H9 (cell line): ENCODE data around the gene PTPRB. TPM values are rescaled to one million over a fixed set of nuclear protein-coding genes. Genes with fewer than 3 reads are reported as not detected.
A peak's percentile ranks its signal among the peaks of the same experiment; 100 is the strongest.

Source experiments
- DNase-seq: peaks from one replicate; pipeline ENCODE4 v3.0.0-alpha.2; 2017
- H2AFZ ChIP-seq: one replicate; pipeline ENCODE4 v1.6.1; 2013; ENCODE audit warnings: mild to moderate bottlenecking, low read length, control low read depth, moderate library complexity
- H2AK5ac ChIP-seq: 2 replicates; pipeline ENCODE4 v1.6.1; 2013; ENCODE audit warnings: low read length, control low read depth, mixed read lengths; ENCODE audit not compliant: insufficient read length
- H2BK120ac ChIP-seq: one replicate; pipeline ENCODE4 v1.6.1; 2013; ENCODE audit warnings: low read depth, mild to moderate bottlenecking, low read length, control low read depth, inconsistent platforms; ENCODE audit not compliant: poor library complexity, severe bottlenecking
- H2BK12ac ChIP-seq: 2 replicates; pipeline ENCODE4 v1.6.1; 2013; ENCODE audit warnings: low read length, control low read depth, mixed read lengths, low read depth; ENCODE audit not compliant: insufficient read length
- H2BK15ac ChIP-seq: 2 replicates; pipeline ENCODE4 v1.6.1; 2013; ENCODE audit warnings: low read depth, low read length, control low read depth
- H2BK20ac ChIP-seq: one replicate; pipeline ENCODE4 v1.6.1; 2013; ENCODE audit warnings: low read depth, mild to moderate bottlenecking, low read length, control low read depth, inconsistent platforms; ENCODE audit not compliant: poor library complexity, severe bottlenecking
- H2BK5ac ChIP-seq: 2 replicates; pipeline ENCODE4 v1.6.1; 2013; ENCODE audit warnings: low read length, control low read depth, mixed read lengths; ENCODE audit not compliant: insufficient read length
- H3K14ac ChIP-seq: 2 replicates; pipeline ENCODE4 v1.6.1; 2013; ENCODE audit warnings: low read length, control low read depth; ENCODE audit not compliant: insufficient read depth
- H3K18ac ChIP-seq: 2 replicates; pipeline ENCODE4 v1.6.1; 2013; ENCODE audit warnings: low read depth, mild to moderate bottlenecking, mixed read lengths, low read length, control low read depth; ENCODE audit not compliant: insufficient read length
- H3K23ac ChIP-seq: 2 replicates; pipeline ENCODE4 v1.6.1; 2013; ENCODE audit warnings: low read length, control low read depth, mixed read lengths, low read depth; ENCODE audit not compliant: insufficient read length
- H3K23me2 ChIP-seq: 2 replicates; pipeline ENCODE4 v1.6.1; 2013; ENCODE audit warnings: low read depth, mild to moderate bottlenecking, mixed read lengths, low read length, control low read depth; ENCODE audit not compliant: insufficient read length, poor library complexity, severe bottlenecking
- H3K27ac ChIP-seq: 2 replicates; pipeline ENCODE4 v1.5.1; 2013; ENCODE audit warnings: low read length, control low read depth, mixed read lengths, low read depth; ENCODE audit not compliant: insufficient read length
- H3K27me3 ChIP-seq: 2 replicates; pipeline ENCODE4 v1.6.1; 2013; ENCODE audit warnings: low read length, control low read depth, inconsistent platforms; ENCODE audit not compliant: insufficient read depth
- H3K4ac ChIP-seq: 2 replicates; pipeline ENCODE4 v1.6.1; 2013; ENCODE audit warnings: low read depth, mild to moderate bottlenecking, control low read depth, inconsistent platforms, low read length, moderate library complexity
- H3K4me1 ChIP-seq: 2 replicates; pipeline ENCODE4 v1.6.1; 2013; ENCODE audit warnings: low read length, control low read depth, inconsistent platforms; ENCODE audit not compliant: insufficient read depth
- H3K4me2 ChIP-seq: 2 replicates; pipeline ENCODE4 v1.6.1; 2013; ENCODE audit warnings: low read length, control low read depth, mixed read lengths; ENCODE audit not compliant: insufficient read length, insufficient read depth
- H3K56ac ChIP-seq: 2 replicates; pipeline ENCODE4 v1.6.1; 2013; ENCODE audit warnings: low read depth, mild to moderate bottlenecking, mixed read lengths, low read length, control low read depth; ENCODE audit not compliant: insufficient read length
- H3K79me1 ChIP-seq: 2 replicates; pipeline ENCODE4 v1.6.1; 2013; ENCODE audit warnings: low read depth, mild to moderate bottlenecking, moderate library complexity, low read length, control low read depth, inconsistent platforms; ENCODE audit not compliant: insufficient read depth, poor library complexity, severe bottlenecking
- H3K79me2 ChIP-seq: 2 replicates; pipeline ENCODE4 v1.6.1; 2013; ENCODE audit warnings: low read length, control low read depth, inconsistent platforms; ENCODE audit not compliant: insufficient read depth
- H3K9ac ChIP-seq: 2 replicates; pipeline ENCODE4 v1.6.1; 2013; ENCODE audit warnings: low read length, control low read depth, mixed read lengths; ENCODE audit not compliant: insufficient read length; ENCODE audit errors: extremely low read depth
- H3K9me3 ChIP-seq: one replicate; pipeline ENCODE4 v1.6.1; 2013; ENCODE audit warnings: low read depth, low read length, inconsistent platforms; ENCODE audit not compliant: control insufficient read depth
- H3T11ph ChIP-seq: one replicate; pipeline ENCODE4 v1.6.1; 2013; ENCODE audit warnings: mild to moderate bottlenecking, low read length, control low read depth, inconsistent platforms
- H4K20me1 ChIP-seq: one replicate; pipeline ENCODE4 v1.6.1; 2013; ENCODE audit not compliant: control insufficient read depth, insufficient read length, insufficient read depth
- H4K5ac ChIP-seq: 2 replicates; pipeline ENCODE4 v1.6.1; 2013; ENCODE audit warnings: low read depth, mild to moderate bottlenecking, mixed read lengths, low read length, control low read depth; ENCODE audit not compliant: insufficient read length
- H4K8ac ChIP-seq: replicated peaks from 2 replicates; pipeline ENCODE4 v1.6.1; 2013; ENCODE audit warnings: low read length, control low read depth, mixed read lengths, low read depth; ENCODE audit not compliant: insufficient read length
- H4K91ac ChIP-seq: 2 replicates; pipeline ENCODE4 v1.6.1; 2013; ENCODE audit warnings: low read depth, mild to moderate bottlenecking, moderate library complexity, mixed read lengths, low read length, control low read depth; ENCODE audit not compliant: insufficient read length
- H3K27ac Mint-ChIP-seq, 3 experiments: 2 replicates in 2 of 3; 3 replicates in 1 of 3; pipeline ENCODE4 v1.8.0; 2020 to 2021; ENCODE audit warnings: mixed read lengths in 3 of 3, mild to moderate bottlenecking in 1 of 3, moderate library complexity in 1 of 3
- H3K27me3 Mint-ChIP-seq: 2 replicates; pipeline ENCODE4 v1.8.0; 2021; ENCODE audit warnings: low read depth, mild to moderate bottlenecking, moderate library complexity, mixed read lengths
- H3K36me3 Mint-ChIP-seq, 3 experiments: 2 replicates in 2 of 3; 3 replicates in 1 of 3; pipeline ENCODE4 v1.8.0; 2020 to 2021; ENCODE audit warnings: low read depth in 3 of 3, mixed read lengths in 3 of 3; ENCODE audit not compliant: insufficient read depth in 1 of 3
- H3K4me1 Mint-ChIP-seq, 2 experiments: 2 replicates each; pipeline ENCODE4 v1.8.0; 2020; ENCODE audit warnings: mixed read lengths in 2 of 2
- H3K4me3 Mint-ChIP-seq, 2 experiments: 2 replicates in 1 of 2; 3 replicates in 1 of 2; pipeline ENCODE4 v1.8.0; 2020 to 2021; ENCODE audit warnings: mild to moderate bottlenecking in 2 of 2, mixed read lengths in 2 of 2, moderate library complexity in 1 of 2
- H3K9me3 Mint-ChIP-seq, 2 experiments: 2 replicates in 1 of 2; 3 replicates in 1 of 2; pipeline ENCODE4 v1.8.0; 2020; ENCODE audit warnings: mild to moderate bottlenecking in 2 of 2, mixed read lengths in 2 of 2, moderate library complexity in 1 of 2
- WGBS: extraction: QIAGEN DNeasy Blood & Tissue Kit; methylation state at CpG from one replicate; pipeline ENCODE4 v1.1.7; 2013; ENCODE audit warnings: missing lambda C conversion rate, low lambda C conversion rate, mixed read lengths; ENCODE audit not compliant: insufficient read length; ENCODE audit errors: extremely low coverage; 5-methylcytosine and 5-hydroxymethylcytosine counted together
- long read RNA-seq: library from polyadenylated mRNA; unstranded; transcript quantifications from one replicate; pipeline ENCODE4 v2.0.0, GENCODE V29; 2020
- total RNA-seq: library from RNA; stranded (reverse); gene quantifications from 2 replicates; pipeline ENCODE4 v1.2.1, GENCODE V29; 2021
- TF ChIP-seq, protein P1 (sequence below): fragments of 200-600 bp; sonication (generic); conservative IDR thresholded peaks from 3 replicates; pipeline ENCODE4 v1.8.0; 2021; ENCODE audit warnings: antibody characterized with exemption, mild to moderate bottlenecking

The PTPRB gene
- 1.2 and 1.4 TPM in 2 replicates for total RNA-seq
- long read RNA-seq, result 0 reads

- no peaks in the 10 kb centered on the region for H3K9me3 Mint-ChIP-seq
- no peak within 1 kb of the TSS for H4K5ac ChIP-seq
- no peaks in the 10 kb centered on the region for H3K23me2 ChIP-seq
- no peaks in the 10 kb centered on the region for H3K4me1 Mint-ChIP-seq
- no peak within 1 kb of the TSS for H3K56ac ChIP-seq
- H4K20me1 ChIP-seq, result no peaks in the 10 kb centered on the region
- no peak within 1 kb of the TSS for H3K9ac ChIP-seq
- H3K79me1 ChIP-seq, result no peaks in the 10 kb centered on the region
- no peak within 1 kb of the TSS for H3K27ac ChIP-seq
- TF ChIP-seq, protein P1, sequence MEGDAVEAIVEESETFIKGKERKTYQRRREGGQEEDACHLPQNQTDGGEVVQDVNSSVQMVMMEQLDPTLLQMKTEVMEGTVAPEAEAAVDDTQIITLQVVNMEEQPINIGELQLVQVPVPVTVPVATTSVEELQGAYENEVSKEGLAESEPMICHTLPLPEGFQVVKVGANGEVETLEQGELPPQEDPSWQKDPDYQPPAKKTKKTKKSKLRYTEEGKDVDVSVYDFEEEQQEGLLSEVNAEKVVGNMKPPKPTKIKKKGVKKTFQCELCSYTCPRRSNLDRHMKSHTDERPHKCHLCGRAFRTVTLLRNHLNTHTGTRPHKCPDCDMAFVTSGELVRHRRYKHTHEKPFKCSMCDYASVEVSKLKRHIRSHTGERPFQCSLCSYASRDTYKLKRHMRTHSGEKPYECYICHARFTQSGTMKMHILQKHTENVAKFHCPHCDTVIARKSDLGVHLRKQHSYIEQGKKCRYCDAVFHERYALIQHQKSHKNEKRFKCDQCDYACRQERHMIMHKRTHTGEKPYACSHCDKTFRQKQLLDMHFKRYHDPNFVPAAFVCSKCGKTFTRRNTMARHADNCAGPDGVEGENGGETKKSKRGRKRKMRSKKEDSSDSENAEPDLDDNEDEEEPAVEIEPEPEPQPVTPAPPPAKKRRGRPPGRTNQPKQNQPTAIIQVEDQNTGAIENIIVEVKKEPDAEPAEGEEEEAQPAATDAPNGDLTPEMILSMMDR, result no peak
- H3K79me2 ChIP-seq, result no peaks in the 10 kb centered on the region
- H2BK120ac ChIP-seq, result no peak within 1 kb of the TSS
- no peak within 1 kb of the TSS for H3K4me2 ChIP-seq
- no peak within 1 kb of the TSS for H2BK12ac ChIP-seq
- no peak within 1 kb of the TSS for H2BK5ac ChIP-seq
- no peak within 1 kb of the TSS for H3K18ac ChIP-seq
- H3K27me3 ChIP-seq, result no peaks in the 10 kb centered on the region
- H2AFZ ChIP-seq, result peak within 1 kb of the TSS; percentile 61
- no peak within 1 kb of the TSS for H2BK20ac ChIP-seq
- no peak within 1 kb of the TSS for H3K14ac ChIP-seq
- H4K91ac ChIP-seq, result no peak within 1 kb of the TSS
- no peaks in the 10 kb centered on the region for H3K9me3 ChIP-seq
- H3K4ac ChIP-seq, result no peak within 1 kb of the TSS
- H2BK15ac ChIP-seq, result no peak within 1 kb of the TSS
- no CpG with 5 or more reads among the region's 6 CpGs for WGBS
- H3K4me1 ChIP-seq, result 0 out of 2 replicates have a peak, but pooled peaks cover 4% of the 10 kb centered on the region
- no peak within 1 kb of the TSS for H2AK5ac ChIP-seq
- H4K8ac ChIP-seq, result no peak within 1 kb of the TSS
- no peak for DNase-seq
- no peak within 1 kb of the TSS for H3K27ac Mint-ChIP-seq
- H3T11ph ChIP-seq, result no peak within 1 kb of the TSS
- H3K27me3 Mint-ChIP-seq, result no peaks in the 10 kb centered on the region
- H3K36me3 Mint-ChIP-seq, result no peaks in the 10 kb centered on the region
- H3K4me3 Mint-ChIP-seq, result no peak within 1 kb of the TSS
- H3K23ac ChIP-seq, result no peak within 1 kb of the TSS
Measured at GRCh38 chr12:70637303-70638085, at the start of gene PTPRB. PTPRB (minus strand) TSS chr12:70637429; CDS start chr12:70637395, 34 bp downstream.
